ENCODE results near the gene PAQR9. TPM values are rescaled to one million over a fixed set of nuclear protein-coding genes. Genes with fewer than 3 reads are reported as not detected.

Gene PAQR9
- total and polyA plus RNA-seq, 11 donors: 5.0 to 20.5 (median 13.8) TPM

Other genes with a start within 250 kb of the PAQR9 start
- gene TRPC1, start 239.6 kb downstream of the PAQR9 start, total RNA-seq: 10 to 100 TPM in 5 of 9 donors, 1 to 10 TPM in 4; 5.9 to 14.2 (median 11.2) TPM
- 1 to 10 TPM; 3.0 to 9.6 TPM for gene TRPC1, start 239.6 kb downstream of the PAQR9 start, polyA plus RNA-seq
- gene PCOLCE2, start 74.6 kb downstream of the PAQR9 start, total RNA-seq: 100 to 1,000 TPM in 2 of 9 donors, 10 to 100 TPM in 7; 49.2 to 152 (median 70.7) TPM
- gene PCOLCE2, start 74.6 kb downstream of the PAQR9 start, polyA plus RNA-seq: 10 to 100 TPM; 47.5 to 60.1 TPM
- 10 to 100 TPM; 25.8 to 42.0 (median 33.5) TPM for gene U2SURP, start 37.9 kb upstream of the PAQR9 start, total RNA-seq
- gene U2SURP, start 37.9 kb upstream of the PAQR9 start, polyA plus RNA-seq: 10 to 100 TPM; 17.4 to 21.1 TPM
- gene CHST2, start 156.1 kb upstream of the PAQR9 start, total RNA-seq: 1 to 10 TPM; 1.3 to 8.7 (median 2.4) TPM
- 1 to 10 TPM in 1 of 2 donors, under 1 TPM in 1; 0.84 to 2.8 TPM for gene CHST2, start 156.1 kb upstream of the PAQR9 start, polyA plus RNA-seq

All from heart left ventricle (tissue), 11 donors.